GM12878 (cell line): ENCODE data around the gene PLA2G3. TPM values are rescaled to one million over a fixed set of nuclear protein-coding genes. Genes with fewer than 3 reads are reported as not detected.

Experiments
- ATAC-seq: fragments of 200-7000 bp; cut with Tn5 transposase; 3 replicates; pipeline ENCODE4 v1.9.1; 2020; ENCODE audit warnings: mild to moderate bottlenecking, moderate library complexity
- BruUV-seq: library from RNA; stranded (reverse); fragments of 400-500 nt; replicated peaks from 2 replicates; lab custom pipeline; 2021; lab: Mats Ljungman, UMichigan
- CTCF ChIA-PET: fragments of 300-600 bp; sonication (Branson Sonifier 250); formaldehyde crosslinking; extraction: SDS; loops from one replicate; lab custom pipeline; 2021; ENCODE audit warnings: inconsistent platforms; lab: Yijun Ruan, JAX
- POLR2A ChIA-PET: fragments of 350-600 bp; formaldehyde crosslinking; extraction: SDS; loops from one replicate; lab custom pipeline; 2021; ENCODE audit warnings: inconsistent platforms; lab: Charles Lee
- RAD21 ChIA-PET: fragments of 300-600 bp; sonication (Branson Sonifier 250); formaldehyde crosslinking; loops from one replicate; lab custom pipeline; 2023; ENCODE audit warnings: antibody characterized with exemption; ENCODE audit not compliant: unreplicated experiment; lab: Charles Lee
- SMC1A ChIA-PET: fragments of 300-600 bp; sonication (Branson Sonifier 250); formaldehyde crosslinking; loops from one replicate; lab custom pipeline; 2023; ENCODE audit not compliant: unreplicated experiment, uncharacterized antibody; lab: Charles Lee
- DNase-seq: peaks from one replicate; pipeline ENCODE4 v3.0.0-alpha.2; 2011; ENCODE audit warnings: low read depth, low spot score
- FAIRE-seq: peaks from 3 replicates; lab custom pipeline; 2011; peaks lifted over from hg19 to GRCh38; lab: Jason Lieb, UNC
- H2AFZ ChIP-seq: 2 replicates; pipeline ENCODE4 v1.6.0; 2011; ENCODE audit warnings: low read depth, low read length, control low read depth; ENCODE audit not compliant: control insufficient read depth
- H3K27ac ChIP-seq: 2 replicates; pipeline ENCODE4 v1.5.1; 2011; ENCODE audit warnings: control low read depth; ENCODE audit not compliant: control insufficient read depth, insufficient read depth
- H3K27me3 ChIP-seq, 2 experiments: replicated peaks in 1 of 2; 2 replicates each; pipeline versions ENCODE4 v1.6.0 to v1.6.1; 2011; ENCODE audit warnings: low read length in 1 of 2; ENCODE audit not compliant: control insufficient read depth in 2 of 2, insufficient read depth in 2 of 2
- H3K36me3 ChIP-seq, 2 experiments: 2 replicates each; pipeline ENCODE4 v1.5.1; 2011; ENCODE audit warnings: low read length in 1 of 2; ENCODE audit not compliant: control insufficient read depth in 2 of 2, insufficient read depth in 2 of 2
- H3K4me1 ChIP-seq: 2 replicates; pipeline ENCODE4 v1.6.1; 2011; ENCODE audit warnings: mild to moderate bottlenecking, low read length, moderate library complexity, mixed read lengths; ENCODE audit not compliant: control insufficient read depth, insufficient read depth
- H3K4me2 ChIP-seq: 2 replicates; pipeline ENCODE4 v1.6.0; 2011; ENCODE audit warnings: control low read depth; ENCODE audit not compliant: control insufficient read depth, insufficient read depth
- H3K4me3 ChIP-seq: fragments of 200-600 bp; sonication (generic); 2 replicates; pipeline ENCODE4 v1.5.1; 2016
- H3K79me2 ChIP-seq: 2 replicates; pipeline ENCODE4 v1.6.0; 2011; ENCODE audit warnings: low read length; ENCODE audit not compliant: control insufficient read depth, insufficient read depth
- H3K9ac ChIP-seq: 2 replicates; pipeline ENCODE4 v1.8.0; 2011; ENCODE audit warnings: low read length, control low read depth, mixed read lengths; ENCODE audit not compliant: control insufficient read depth, insufficient read depth
- H3K9me3 ChIP-seq: replicated peaks from 3 replicates; pipeline ENCODE4 v1.5.1; 2011; ENCODE audit warnings: mild to moderate bottlenecking, low read length; ENCODE audit not compliant: control insufficient read depth, insufficient read depth
- H4K20me1 ChIP-seq: 2 replicates; pipeline ENCODE4 v1.6.0; 2011; ENCODE audit not compliant: control insufficient read depth, insufficient read depth
- CBFB ChIP-seq: IDR thresholded peaks from 2 replicates; pipeline ENCODE4 v1.6.1; 2016; ENCODE audit warnings: antibody characterized with exemption, low read depth
- FOXK2 ChIP-seq: fragments of 450-650 bp; IDR thresholded peaks from 2 replicates; pipeline ENCODE4 v1.6.1; 2017; ENCODE audit warnings: mild to moderate bottlenecking, moderate library complexity
- KDM1A ChIP-seq: fragments of 200-600 bp; sonication (generic); IDR thresholded peaks from 2 replicates; pipeline ENCODE4 v1.6.1; 2016; ENCODE audit warnings: borderline replicate concordance
- MEF2B ChIP-seq: fragments of 450-650 bp; IDR thresholded peaks from 2 replicates; pipeline ENCODE4 v1.6.1; 2018; ENCODE audit warnings: mild to moderate bottlenecking, moderate library complexity; ENCODE audit not compliant: partially characterized antibody, poor library complexity, severe bottlenecking
- MTA3 ChIP-seq: IDR thresholded peaks from 2 replicates; pipeline ENCODE4 v1.6.1; 2012; ENCODE audit warnings: low read length, inconsistent platforms, borderline replicate concordance
- RAD21 ChIP-seq: IDR thresholded peaks from 2 replicates; pipeline ENCODE4 v1.6.1; 2011; ENCODE audit warnings: mild to moderate bottlenecking, low read depth, low read length, moderate library complexity; ENCODE audit not compliant: insufficient read depth
- SMAD5 ChIP-seq: IDR thresholded peaks from 2 replicates; pipeline ENCODE4 v1.6.1; 2016; ENCODE audit warnings: antibody characterized with exemption, low read depth
- TCF12 ChIP-seq: IDR thresholded peaks from 2 replicates; pipeline ENCODE4 v1.6.1; 2011; ENCODE audit warnings: low read depth, mild to moderate bottlenecking, low read length
- WGBS: methylation state at CpG from one replicate; pipeline ENCODE4 v1.1.6; 2016; ENCODE audit warnings: low lambda C conversion rate; ENCODE audit not compliant: insufficient replicate concordance, insufficient coverage; ENCODE audit errors: missing lambda C conversion rate; 5-methylcytosine and 5-hydroxymethylcytosine counted together
- in situ Hi-C: fragments of 300-500 bp; cut with MboI; formaldehyde crosslinking; loops from 9 replicates; pipeline ENCODE4 v1.14.3; 2018; ENCODE audit warnings: mixed read lengths
- intact Hi-C: fragments of 100-400 bp; cut with micrococcal nuclease; formaldehyde crosslinking; loops from one replicate; pipeline ENCODE4 v1.14.2; 2022; ENCODE audit not compliant: unreplicated experiment
- polyA plus RNA-seq, 11 experiments: library from polyadenylated mRNA; depleted of rRNA in 4 of 11; unstranded in 6 of 11; stranded (reverse) in 5 of 11; fragments of >200 nt; fragmentation: Nextera tagmentation in 4 of 11; fragmentation: Illumina TruSeq in 1 of 11; extraction: Ambion mirVana in 4 of 11; extraction: Trizol in 1 of 11; gene quantifications; 1 replicate in 1 of 11; 2 replicates in 10 of 11; pipeline versions ENCODE4 v1.2.1 to v1.2.3, GENCODE V29; 2011 to 2016; ENCODE audit warnings: inconsistent platforms in 2 of 11, missing spikeins in 2 of 11, low read depth in 1 of 11
- total RNA-seq, 4 experiments: library from RNA; depleted of rRNA in 3 of 4; stranded (reverse); fragments of >200 nt in 3 of 4; fragmentation: Illumina TruSeq in 1 of 4; extraction: Trizol in 1 of 4; gene quantifications; 2 replicates each; pipeline versions ENCODE4 v1.2.1 to v1.2.3, GENCODE V29; 2013 to 2021
- TF ChIP-seq, protein P1 (sequence below): IDR thresholded peaks from 2 replicates; pipeline ENCODE4 v1.6.1; 2012; ENCODE audit warnings: mild to moderate bottlenecking, low read depth, low read length
- TF ChIP-seq, protein P2 (sequence below): IDR thresholded peaks from 2 replicates; pipeline ENCODE4 v1.6.1; 2012; ENCODE audit warnings: improper control_type of control experiment, low read depth, low read length; ENCODE audit not compliant: insufficient replicate concordance
- TF ChIP-seq, protein P3 (sequence below): fragments of 450-650 bp; formaldehyde crosslinking; IDR thresholded peaks from 2 replicates; pipeline ENCODE4 v1.4.0; 2022; ENCODE audit warnings: mild to moderate bottlenecking, moderate library complexity
- TF ChIP-seq, protein P4 (sequence below): fragments of 450-650 bp; IDR thresholded peaks from 2 replicates; pipeline ENCODE4 v1.6.1; 2014; ENCODE audit warnings: mild to moderate bottlenecking

The PLA2G3 gene
- total and polyA plus RNA-seq, 10 of the 15 experiments (the other 5 are each of a cell fraction or from before 2014, with no cell fraction given), result 0.04 TPM; not detected in 9

DNA sequence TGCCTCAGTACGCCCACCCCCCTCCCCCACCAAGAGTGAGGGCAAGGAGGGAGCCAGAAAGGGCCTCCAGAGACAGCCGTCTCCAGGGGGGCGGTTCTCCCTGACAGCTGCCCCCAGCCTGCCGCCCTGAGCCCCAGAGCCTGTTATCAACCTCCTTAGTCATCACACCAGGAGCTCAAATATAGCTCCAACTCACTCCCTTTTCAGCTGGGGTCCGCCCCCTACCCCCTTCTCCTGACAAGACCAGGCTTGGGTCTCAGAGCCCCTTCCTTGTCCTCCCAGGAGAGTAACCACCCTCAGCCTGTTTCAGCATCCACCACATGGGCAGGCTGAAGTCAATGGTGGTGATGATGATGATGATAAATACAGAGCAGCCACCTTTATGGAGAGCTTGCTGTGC, 20.1 kb downstream of the PLA2G3 start:
- no peak for ATAC-seq
- Histone ChIP-seq H4K20me1 (no peaks in the 10 kb centered on the region), H3K27ac (no peak overlapping the region), H3K79me2 (no peaks in the 10 kb centered on the region), H3K4me1 (no peaks in the 10 kb centered on the region), H3K36me3 (no peaks in the 10 kb centered on the region), H3K27me3 (no peaks in the 10 kb centered on the region), H3K9me3 (no peaks in the 10 kb centered on the region), H2AFZ (no peak overlapping the region), H3K4me3 (no peak overlapping the region), H3K4me2 (no peak overlapping the region), H3K9ac (no peak overlapping the region)
- no peak for DNase-seq
- POLR2A ChIA-PET, result no interaction called here
- SMC1A ChIA-PET, result no interaction called here
- CTCF ChIA-PET, result no interaction called here
- RAD21 ChIA-PET, result no interaction called here
- WGBS, result 24% methylated on average over 4 of the region's 5 CpGs
- in situ Hi-C loops, result no loop called here
- intact Hi-C loops, result no loop called here
- BruUV-seq, result no TSS peak
- FAIRE-seq, result no peak
- TF ChIP-seq, protein P1, sequence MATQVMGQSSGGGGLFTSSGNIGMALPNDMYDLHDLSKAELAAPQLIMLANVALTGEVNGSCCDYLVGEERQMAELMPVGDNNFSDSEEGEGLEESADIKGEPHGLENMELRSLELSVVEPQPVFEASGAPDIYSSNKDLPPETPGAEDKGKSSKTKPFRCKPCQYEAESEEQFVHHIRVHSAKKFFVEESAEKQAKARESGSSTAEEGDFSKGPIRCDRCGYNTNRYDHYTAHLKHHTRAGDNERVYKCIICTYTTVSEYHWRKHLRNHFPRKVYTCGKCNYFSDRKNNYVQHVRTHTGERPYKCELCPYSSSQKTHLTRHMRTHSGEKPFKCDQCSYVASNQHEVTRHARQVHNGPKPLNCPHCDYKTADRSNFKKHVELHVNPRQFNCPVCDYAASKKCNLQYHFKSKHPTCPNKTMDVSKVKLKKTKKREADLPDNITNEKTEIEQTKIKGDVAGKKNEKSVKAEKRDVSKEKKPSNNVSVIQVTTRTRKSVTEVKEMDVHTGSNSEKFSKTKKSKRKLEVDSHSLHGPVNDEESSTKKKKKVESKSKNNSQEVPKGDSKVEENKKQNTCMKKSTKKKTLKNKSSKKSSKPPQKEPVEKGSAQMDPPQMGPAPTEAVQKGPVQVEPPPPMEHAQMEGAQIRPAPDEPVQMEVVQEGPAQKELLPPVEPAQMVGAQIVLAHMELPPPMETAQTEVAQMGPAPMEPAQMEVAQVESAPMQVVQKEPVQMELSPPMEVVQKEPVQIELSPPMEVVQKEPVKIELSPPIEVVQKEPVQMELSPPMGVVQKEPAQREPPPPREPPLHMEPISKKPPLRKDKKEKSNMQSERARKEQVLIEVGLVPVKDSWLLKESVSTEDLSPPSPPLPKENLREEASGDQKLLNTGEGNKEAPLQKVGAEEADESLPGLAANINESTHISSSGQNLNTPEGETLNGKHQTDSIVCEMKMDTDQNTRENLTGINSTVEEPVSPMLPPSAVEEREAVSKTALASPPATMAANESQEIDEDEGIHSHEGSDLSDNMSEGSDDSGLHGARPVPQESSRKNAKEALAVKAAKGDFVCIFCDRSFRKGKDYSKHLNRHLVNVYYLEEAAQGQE, result no peak
- no peak for TF ChIP-seq RAD21
- TF ChIP-seq SMAD5, result no peak
- TF ChIP-seq, protein P2, sequence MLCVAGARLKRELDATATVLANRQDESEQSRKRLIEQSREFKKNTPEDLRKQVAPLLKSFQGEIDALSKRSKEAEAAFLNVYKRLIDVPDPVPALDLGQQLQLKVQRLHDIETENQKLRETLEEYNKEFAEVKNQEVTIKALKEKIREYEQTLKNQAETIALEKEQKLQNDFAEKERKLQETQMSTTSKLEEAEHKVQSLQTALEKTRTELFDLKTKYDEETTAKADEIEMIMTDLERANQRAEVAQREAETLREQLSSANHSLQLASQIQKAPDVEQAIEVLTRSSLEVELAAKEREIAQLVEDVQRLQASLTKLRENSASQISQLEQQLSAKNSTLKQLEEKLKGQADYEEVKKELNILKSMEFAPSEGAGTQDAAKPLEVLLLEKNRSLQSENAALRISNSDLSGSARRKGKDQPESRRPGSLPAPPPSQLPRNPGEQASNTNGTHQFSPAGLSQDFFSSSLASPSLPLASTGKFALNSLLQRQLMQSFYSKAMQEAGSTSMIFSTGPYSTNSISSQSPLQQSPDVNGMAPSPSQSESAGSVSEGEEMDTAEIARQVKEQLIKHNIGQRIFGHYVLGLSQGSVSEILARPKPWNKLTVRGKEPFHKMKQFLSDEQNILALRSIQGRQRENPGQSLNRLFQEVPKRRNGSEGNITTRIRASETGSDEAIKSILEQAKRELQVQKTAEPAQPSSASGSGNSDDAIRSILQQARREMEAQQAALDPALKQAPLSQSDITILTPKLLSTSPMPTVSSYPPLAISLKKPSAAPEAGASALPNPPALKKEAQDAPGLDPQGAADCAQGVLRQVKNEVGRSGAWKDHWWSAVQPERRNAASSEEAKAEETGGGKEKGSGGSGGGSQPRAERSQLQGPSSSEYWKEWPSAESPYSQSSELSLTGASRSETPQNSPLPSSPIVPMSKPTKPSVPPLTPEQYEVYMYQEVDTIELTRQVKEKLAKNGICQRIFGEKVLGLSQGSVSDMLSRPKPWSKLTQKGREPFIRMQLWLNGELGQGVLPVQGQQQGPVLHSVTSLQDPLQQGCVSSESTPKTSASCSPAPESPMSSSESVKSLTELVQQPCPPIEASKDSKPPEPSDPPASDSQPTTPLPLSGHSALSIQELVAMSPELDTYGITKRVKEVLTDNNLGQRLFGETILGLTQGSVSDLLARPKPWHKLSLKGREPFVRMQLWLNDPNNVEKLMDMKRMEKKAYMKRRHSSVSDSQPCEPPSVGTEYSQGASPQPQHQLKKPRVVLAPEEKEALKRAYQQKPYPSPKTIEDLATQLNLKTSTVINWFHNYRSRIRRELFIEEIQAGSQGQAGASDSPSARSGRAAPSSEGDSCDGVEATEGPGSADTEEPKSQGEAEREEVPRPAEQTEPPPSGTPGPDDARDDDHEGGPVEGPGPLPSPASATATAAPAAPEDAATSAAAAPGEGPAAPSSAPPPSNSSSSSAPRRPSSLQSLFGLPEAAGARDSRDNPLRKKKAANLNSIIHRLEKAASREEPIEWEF, result no peak
- no peak for TF ChIP-seq MEF2B
- TF ChIP-seq CBFB, result no peak
- TF ChIP-seq MTA3, result no peak
- TF ChIP-seq TCF12, result no peak
- TF ChIP-seq KDM1A, result no peak
- no peak for TF ChIP-seq FOXK2
- TF ChIP-seq, protein P3, sequence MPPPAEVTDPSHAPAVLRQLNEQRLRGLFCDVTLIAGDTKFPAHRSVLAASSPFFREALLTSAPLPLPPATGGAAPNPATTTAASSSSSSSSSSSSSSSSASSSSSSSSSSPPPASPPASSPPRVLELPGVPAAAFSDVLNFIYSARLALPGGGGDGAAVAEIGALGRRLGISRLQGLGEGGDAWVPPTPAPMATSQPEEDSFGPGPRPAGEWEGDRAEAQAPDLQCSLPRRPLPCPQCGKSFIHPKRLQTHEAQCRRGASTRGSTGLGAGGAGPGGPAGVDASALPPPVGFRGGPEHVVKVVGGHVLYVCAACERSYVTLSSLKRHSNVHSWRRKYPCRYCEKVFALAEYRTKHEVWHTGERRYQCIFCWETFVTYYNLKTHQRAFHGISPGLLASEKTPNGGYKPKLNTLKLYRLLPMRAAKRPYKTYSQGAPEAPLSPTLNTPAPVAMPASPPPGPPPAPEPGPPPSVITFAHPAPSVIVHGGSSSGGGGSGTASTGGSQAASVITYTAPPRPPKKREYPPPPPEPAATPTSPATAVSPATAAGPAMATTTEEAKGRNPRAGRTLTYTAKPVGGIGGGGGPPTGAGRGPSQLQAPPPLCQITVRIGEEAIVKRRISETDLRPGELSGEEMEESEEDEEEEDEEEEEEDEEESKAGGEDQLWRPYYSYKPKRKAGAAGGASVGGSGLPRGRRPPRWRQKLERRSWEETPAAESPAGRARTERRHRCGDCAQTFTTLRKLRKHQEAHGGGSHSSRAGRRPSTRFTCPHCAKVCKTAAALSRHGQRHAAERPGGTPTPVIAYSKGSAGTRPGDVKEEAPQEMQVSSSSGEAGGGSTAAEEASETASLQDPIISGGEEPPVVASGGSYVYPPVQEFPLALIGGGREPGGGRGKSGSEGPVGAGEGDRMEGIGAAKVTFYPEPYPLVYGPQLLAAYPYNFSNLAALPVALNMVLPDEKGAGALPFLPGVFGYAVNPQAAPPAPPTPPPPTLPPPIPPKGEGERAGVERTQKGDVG (CRISPR knock-in tag), result no peak
- TF ChIP-seq, protein P4, sequence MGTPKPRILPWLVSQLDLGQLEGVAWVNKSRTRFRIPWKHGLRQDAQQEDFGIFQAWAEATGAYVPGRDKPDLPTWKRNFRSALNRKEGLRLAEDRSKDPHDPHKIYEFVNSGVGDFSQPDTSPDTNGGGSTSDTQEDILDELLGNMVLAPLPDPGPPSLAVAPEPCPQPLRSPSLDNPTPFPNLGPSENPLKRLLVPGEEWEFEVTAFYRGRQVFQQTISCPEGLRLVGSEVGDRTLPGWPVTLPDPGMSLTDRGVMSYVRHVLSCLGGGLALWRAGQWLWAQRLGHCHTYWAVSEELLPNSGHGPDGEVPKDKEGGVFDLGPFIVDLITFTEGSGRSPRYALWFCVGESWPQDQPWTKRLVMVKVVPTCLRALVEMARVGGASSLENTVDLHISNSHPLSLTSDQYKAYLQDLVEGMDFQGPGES, result no peak
